Right lobe of liver (tissue), 6 donors: ENCODE measurements around the gene MTMR12. TPM values are rescaled to one million over a fixed set of nuclear protein-coding genes. Genes with fewer than 3 reads are reported as not detected.
A peak's percentile ranks its signal among the peaks of the same experiment; 100 is the strongest.

Experiments
- ATAC-seq, 4 donors: fragments of 200-7000 bp; cut with Tn5 transposase; one replicate each; pipeline ENCODE4 v1.9.1; 2020; ENCODE audit warnings: mild to moderate bottlenecking in 4 of 4, moderate library complexity in 4 of 4
- DNase-seq, 3 donors: peaks; one replicate each; pipeline ENCODE4 v3.0.0-alpha.2; 2020
- H3K27ac ChIP-seq, 3 donors: fragments of 200-600 bp; one replicate each; pipeline ENCODE4 v1.8.0; 2022
- H3K27me3 ChIP-seq, 2 donors: fragments of 200-600 bp; one replicate each; pipeline ENCODE4 v1.8.0; 2022
- H3K36me3 ChIP-seq, 4 donors: fragments of 200-600 bp; sonication (generic) in 1 of 4; one replicate each; pipeline versions ENCODE4 v1.5.1 to v1.8.0; 2017 to 2022; ENCODE audit warnings: control low read depth in 1 of 4
- H3K4me1 ChIP-seq, 4 donors: fragments of 200-600 bp; sonication (generic) in 1 of 4; one replicate each; pipeline versions ENCODE4 v1.5.1 to v1.8.0; 2017 to 2022; ENCODE audit warnings: control low read depth in 1 of 4
- H3K4me3 ChIP-seq, 3 donors: fragments of 200-600 bp; one replicate each; pipeline ENCODE4 v1.8.0; 2022
- H3K9me3 ChIP-seq, 4 donors: fragments of 200-600 bp; sonication (generic) in 1 of 4; one replicate each; pipeline versions ENCODE4 v1.5.1 to v1.8.0; 2017 to 2022; ENCODE audit warnings: control low read depth in 1 of 4
- POLR2A ChIP-seq: fragments of 450-650 bp; IDR thresholded peaks from one replicate; pipeline ENCODE4 v1.6.1; 2017; ENCODE audit warnings: antibody characterized with exemption, mild to moderate bottlenecking
- WGBS: methylation state at CpG from one replicate; pipeline ENCODE4 v1.1.6; 2018; ENCODE audit warnings: low coverage, low lambda C conversion rate; ENCODE audit not compliant: insufficient coverage; ENCODE audit errors: missing lambda C conversion rate; 5-methylcytosine and 5-hydroxymethylcytosine counted together
- intact Hi-C, 2 donors: fragments of 100-400 bp; cut with DNase I; formaldehyde crosslinking; loops; one replicate each; pipeline versions ENCODE4 v1.11.2 to v1.14.1; 2022
- total RNA-seq, 6 experiments: library from RNA; depleted of rRNA in 2 of 6; stranded (reverse); fragments of >200 nt in 2 of 6; fragmentation: NEBNext Ultra II Directional in 3 of 6; extraction: Animal tissue kit (Norgen Biotek cat#: 25700) in 3 of 6; gene quantifications; one replicate each; pipeline versions ENCODE4 v1.1.0 to v1.2.4, GENCODE V29; 2016 to 2023
- TF ChIP-seq, protein P1 (sequence below), 4 donors: fragments of 200-600 bp in 3 of 4; fragments of 450-650 bp in 1 of 4; IDR thresholded peaks; one replicate each; pipeline versions ENCODE4 v1.5.1 to v1.8.0; 2016 to 2022; ENCODE audit warnings: antibody characterized with exemption in 4 of 4, mild to moderate bottlenecking in 2 of 4
- donor health status: DM: no; HTN: yes; CAD: no.
- donor health status: DM: no; HTN: no; CAD: no.
- donor health status: DM: no; HTN: no; CAD: no.
- donor health status: DM: no; HTN: yes; CAD: no.
- donor health status: DM: no; HTN: yes; CAD: no.

The MTMR12 gene
- total RNA-seq, 6 experiments from 2014 or later: 14.9 to 22.9 (median 16.3) TPM

- no peaks in the 10 kb centered on the region for H3K9me3 ChIP-seq
- WGBS: 66% methylated on average over 7 of the region's 7 CpGs
- no peaks in the 10 kb centered on the region for H3K27me3 ChIP-seq
- intact Hi-C loops: no loop called here
- no peaks in the 10 kb centered on the region for H3K36me3 ChIP-seq
- TF ChIP-seq POLR2A: no peak
- TF ChIP-seq, protein P1, sequence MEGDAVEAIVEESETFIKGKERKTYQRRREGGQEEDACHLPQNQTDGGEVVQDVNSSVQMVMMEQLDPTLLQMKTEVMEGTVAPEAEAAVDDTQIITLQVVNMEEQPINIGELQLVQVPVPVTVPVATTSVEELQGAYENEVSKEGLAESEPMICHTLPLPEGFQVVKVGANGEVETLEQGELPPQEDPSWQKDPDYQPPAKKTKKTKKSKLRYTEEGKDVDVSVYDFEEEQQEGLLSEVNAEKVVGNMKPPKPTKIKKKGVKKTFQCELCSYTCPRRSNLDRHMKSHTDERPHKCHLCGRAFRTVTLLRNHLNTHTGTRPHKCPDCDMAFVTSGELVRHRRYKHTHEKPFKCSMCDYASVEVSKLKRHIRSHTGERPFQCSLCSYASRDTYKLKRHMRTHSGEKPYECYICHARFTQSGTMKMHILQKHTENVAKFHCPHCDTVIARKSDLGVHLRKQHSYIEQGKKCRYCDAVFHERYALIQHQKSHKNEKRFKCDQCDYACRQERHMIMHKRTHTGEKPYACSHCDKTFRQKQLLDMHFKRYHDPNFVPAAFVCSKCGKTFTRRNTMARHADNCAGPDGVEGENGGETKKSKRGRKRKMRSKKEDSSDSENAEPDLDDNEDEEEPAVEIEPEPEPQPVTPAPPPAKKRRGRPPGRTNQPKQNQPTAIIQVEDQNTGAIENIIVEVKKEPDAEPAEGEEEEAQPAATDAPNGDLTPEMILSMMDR (IDR thresholded peaks at IDR 0.05): no peak
- H3K4me3 ChIP-seq: no peak overlapping the region
- DNase-seq: no peak
- H3K4me1 ChIP-seq: peaks cover 0 to 43% (median 14%) of the 10 kb centered on the region in 4 donors
- H3K27ac ChIP-seq: peak overlapping the region in 2 of 3 donors; percentile 33 to 68
- ATAC-seq: peak; percentile 36 to 78 (median 48)
Observed at GRCh38 chr5:32302835-32303754, 9.6 kb downstream of the MTMR12 start.

- intact Hi-C loops: no loop called here
- DNase-seq (no peak), ATAC-seq (no peak)
- Histone ChIP-seq H3K4me1 (peaks cover 0 to 31% (median 13%) of the 10 kb centered on the region in 4 donors), H3K27ac (peak overlapping the region in 1 of 3 donors; percentile 68), H3K4me3 (no peak overlapping the region), H3K27me3 (no peaks in the 10 kb centered on the region), H3K9me3 (no peaks in the 10 kb centered on the region), H3K36me3 (no peaks in the 10 kb centered on the region)
- WGBS: 57% methylated on average over 2 of the region's 2 CpGs
- no peak for TF ChIP-seq POLR2A
- TF ChIP-seq, protein P1 (IDR thresholded peaks at IDR 0.05): no peak
Observed at GRCh38 chr5:32301891-32302290, 10.8 kb downstream of the MTMR12 start.

- H3K27me3 ChIP-seq: no peaks in the 10 kb centered on the region
- H3K4me3 ChIP-seq: no peak overlapping the region
- peaks cover 0 to 10% (median 5%) of the 10 kb centered on the region in 4 donors for H3K36me3 ChIP-seq
- TF ChIP-seq POLR2A: no peak
- TF ChIP-seq, protein P1 (IDR thresholded peaks at IDR 0.05): no peak
- H3K4me1 ChIP-seq: peaks cover 0 to 18% (median 8%) of the 10 kb centered on the region in 4 donors
- ATAC-seq (no peak), DNase-seq (no peak)
- H3K27ac ChIP-seq: no peak overlapping the region
- H3K9me3 ChIP-seq: no peaks in the 10 kb centered on the region
- WGBS: 79% methylated on average over 4 of the region's 4 CpGs
- intact Hi-C loops: no loop called here
Observed at GRCh38 chr5:32299059-32299677, 13.6 kb downstream of the MTMR12 start.

GRCh38 chr5:32298059-32298415 lies 14.7 kb downstream of the MTMR12 start:
- no peak for DNase-seq
- Histone ChIP-seq H3K27ac (no peak overlapping the region), H3K27me3 (no peaks in the 10 kb centered on the region), H3K4me1 (peaks cover 0 to 12% (median 6%) of the 10 kb centered on the region in 4 donors), H3K9me3 (no peaks in the 10 kb centered on the region), H3K4me3 (no peak overlapping the region), H3K36me3 (peaks cover 0 to 10% (median 5%) of the 10 kb centered on the region in 4 donors)
- intact Hi-C loops: no loop called here
- TF ChIP-seq, protein P1 (IDR thresholded peaks at IDR 0.05): no peak
- no peak for TF ChIP-seq POLR2A
- no peak for ATAC-seq
- WGBS: 77% methylated on average over 5 of the region's 5 CpGs
